GM18519 (cell line): ENCODE measurements around the gene ABHD17A.
A peak's percentile ranks its signal among the peaks of the same experiment; 100 is the strongest.

ENCODE experiments used
- ATAC-seq: cut with Tn5 transposase; IDR thresholded peaks from one replicate; pipeline ENCODE4 v1.9.1; 2021; ENCODE audit warnings: mild to moderate bottlenecking, moderate library complexity; ENCODE audit not compliant: unreplicated experiment, low FRiP score

The ABHD17A gene

GRCh38 chr19:1885398-1886119, at the start of gene ABHD17A:
Gene ABHD17A (minus strand): TSS chr19:1885496. CDS start chr19:1881566, 3,930 bp downstream.
- peak; percentile 42 for ATAC-seq

GRCh38 chr19:1933942-1934341, 48.6 kb upstream of the ABHD17A start:
- ATAC-seq, result no peak

DNA sequence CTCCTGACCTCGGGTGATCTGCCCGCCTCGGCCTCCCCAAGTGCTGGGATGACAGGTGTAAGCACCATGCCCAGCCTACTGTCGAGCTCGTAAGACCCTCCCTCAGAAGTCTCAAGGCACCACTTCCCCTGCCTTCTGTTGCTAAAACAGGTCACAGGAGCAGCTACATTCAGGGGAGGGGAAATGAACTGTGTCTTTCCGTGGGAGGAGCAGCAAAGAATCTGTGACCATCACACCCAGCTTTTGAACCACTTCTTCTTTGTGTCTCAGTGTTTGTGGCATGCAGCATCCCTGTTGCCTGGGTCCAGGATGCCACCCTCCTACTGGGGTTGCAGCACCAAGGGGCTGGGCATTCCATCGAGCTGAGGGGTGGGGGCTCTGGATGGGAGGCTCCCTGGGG, 47.9 kb upstream of the ABHD17A start:
- no peak for ATAC-seq

- no peak for ATAC-seq
Observed at GRCh38 chr19:1932395-1932794, 47.1 kb upstream of the ABHD17A start.

DNA sequence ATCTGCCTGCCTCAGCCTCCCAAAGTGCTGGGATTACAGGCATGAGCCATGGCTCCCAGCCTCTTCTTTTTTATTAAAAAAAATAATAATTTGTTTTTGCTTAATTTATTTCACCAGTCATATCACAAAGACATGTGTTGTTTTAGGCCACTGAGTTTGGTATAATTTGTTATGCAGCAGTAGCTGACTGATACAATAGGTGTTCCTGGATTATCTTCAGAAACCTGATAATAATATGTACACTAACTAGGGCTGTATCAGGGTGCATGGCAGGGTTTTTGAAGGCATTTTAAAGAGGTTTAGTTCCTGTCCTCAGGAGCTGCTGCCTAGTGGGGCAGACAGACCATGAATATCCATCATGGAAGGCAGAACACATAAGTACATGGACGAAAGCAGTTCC, 46.1 kb upstream of the ABHD17A start:
- ATAC-seq, result no peak

- ATAC-seq, result no peak
Observed at GRCh38 chr19:1929021-1929742, 43.9 kb upstream of the ABHD17A start.

DNA sequence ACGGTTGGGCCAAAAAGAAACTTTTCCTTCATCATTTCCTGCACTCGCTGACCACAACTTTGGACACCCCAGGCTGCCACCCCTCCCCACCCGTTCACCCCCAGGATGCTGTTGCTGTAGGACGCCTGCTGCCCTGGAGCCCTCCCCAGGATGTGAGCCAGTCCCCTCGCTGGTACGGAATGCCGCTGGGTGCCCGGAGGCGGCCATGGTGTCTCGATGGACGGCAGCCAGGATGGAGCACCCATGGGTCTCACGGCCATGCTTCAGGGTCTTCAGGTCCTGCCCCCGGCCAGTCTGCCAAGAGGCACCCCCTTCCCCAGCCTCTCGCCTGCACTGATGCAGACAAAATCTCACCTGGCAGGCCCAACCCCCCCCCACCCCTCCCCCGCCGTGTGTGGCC, 40.2 kb upstream of the ABHD17A start:
- no peak for ATAC-seq

- no peak for ATAC-seq
Observed at GRCh38 chr19:1924320-1924961, 39.1 kb upstream of the ABHD17A start.

DNA sequence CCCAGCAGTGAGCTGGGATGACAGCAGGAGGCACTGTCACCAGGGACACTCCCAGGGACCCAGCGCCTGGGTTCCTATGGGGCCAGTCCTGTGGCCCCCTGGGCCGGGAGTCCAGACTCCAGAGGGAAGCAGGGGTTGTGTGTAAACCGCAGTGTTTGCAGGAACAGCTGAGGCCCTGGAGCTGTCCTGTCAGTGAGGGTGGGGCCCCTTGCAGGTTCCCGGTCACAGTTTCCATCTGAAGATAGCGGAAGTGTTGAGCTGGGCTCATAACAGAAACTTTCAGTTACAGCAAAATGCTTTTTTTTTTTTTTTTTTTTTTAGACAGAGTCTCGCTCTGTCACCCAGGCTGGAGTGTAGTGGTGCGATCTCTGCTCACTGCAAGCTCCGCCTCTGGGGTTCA, 38.0 kb upstream of the ABHD17A start:
- ATAC-seq, result no peak

- no peak for ATAC-seq
Observed at GRCh38 chr19:1922803-1923202, 37.5 kb upstream of the ABHD17A start.

DNA sequence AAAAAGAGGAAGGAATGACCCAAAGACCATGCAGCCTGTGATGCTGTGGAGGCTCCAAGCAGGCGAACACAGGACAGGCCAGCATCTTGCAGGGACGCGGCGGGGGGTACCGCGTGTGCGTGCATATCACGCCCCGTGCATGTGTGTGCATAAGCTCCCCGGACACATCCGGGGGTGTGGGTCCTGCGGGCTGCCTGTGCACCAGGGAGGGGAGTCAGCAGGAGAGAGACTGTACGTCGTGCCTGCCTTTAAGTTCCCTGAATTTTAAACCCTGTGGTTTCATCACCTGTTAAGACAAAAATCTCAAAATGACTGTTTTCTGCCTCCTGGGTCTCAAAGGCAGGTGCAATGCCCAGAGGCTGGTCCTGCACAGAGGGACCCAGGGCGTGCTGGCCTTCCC, 36.5 kb upstream of the ABHD17A start:
- ATAC-seq, result no peak

- ATAC-seq, result no peak
Observed at GRCh38 chr19:1921326-1921725, 36.0 kb upstream of the ABHD17A start.

DNA sequence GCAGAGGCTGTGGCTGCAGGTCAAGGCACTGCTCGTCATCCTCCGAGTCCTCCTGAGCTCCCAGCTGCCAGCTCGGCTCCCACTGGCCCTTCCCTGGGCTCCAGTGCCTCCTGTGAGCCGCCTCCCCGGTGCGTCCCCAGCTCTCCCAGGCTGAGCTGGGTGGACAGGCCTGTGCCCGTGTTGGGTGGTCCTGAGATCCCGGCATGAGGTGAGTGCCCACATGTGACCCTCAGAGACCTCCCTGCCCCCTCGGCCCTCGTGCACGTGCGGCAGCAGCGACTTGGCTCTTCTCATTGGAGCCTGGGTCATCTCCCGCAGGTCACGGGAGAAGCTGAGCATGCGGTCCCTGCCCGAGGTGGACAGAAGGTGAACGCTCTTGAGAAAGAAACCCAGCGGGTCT, 35.3 kb upstream of the ABHD17A start:
- ATAC-seq, result no peak

DNA sequence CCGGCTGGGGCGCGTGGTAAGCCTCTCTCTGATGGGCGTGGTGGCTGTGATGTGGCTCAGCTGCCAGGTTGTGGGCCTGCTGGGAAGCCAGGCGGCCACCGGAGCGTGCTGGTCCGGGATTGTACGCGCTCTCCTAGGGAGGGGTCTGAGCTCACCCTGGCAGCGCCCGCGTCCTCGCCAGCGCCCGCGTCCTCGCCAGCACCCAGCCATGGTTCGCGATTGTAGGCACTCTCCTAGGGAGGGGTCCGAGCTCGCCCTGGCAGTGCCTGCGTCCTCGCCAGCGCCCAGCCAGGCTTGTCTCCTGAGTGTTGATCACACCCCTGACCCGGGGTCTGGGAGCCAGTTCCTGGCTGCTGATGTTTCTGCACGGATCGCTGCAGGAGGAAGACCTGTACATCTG, 33.7 kb upstream of the ABHD17A start:
- no peak for ATAC-seq

GRCh38 chr19:1917926-1918325, 32.6 kb upstream of the ABHD17A start:
- no peak for ATAC-seq

DNA sequence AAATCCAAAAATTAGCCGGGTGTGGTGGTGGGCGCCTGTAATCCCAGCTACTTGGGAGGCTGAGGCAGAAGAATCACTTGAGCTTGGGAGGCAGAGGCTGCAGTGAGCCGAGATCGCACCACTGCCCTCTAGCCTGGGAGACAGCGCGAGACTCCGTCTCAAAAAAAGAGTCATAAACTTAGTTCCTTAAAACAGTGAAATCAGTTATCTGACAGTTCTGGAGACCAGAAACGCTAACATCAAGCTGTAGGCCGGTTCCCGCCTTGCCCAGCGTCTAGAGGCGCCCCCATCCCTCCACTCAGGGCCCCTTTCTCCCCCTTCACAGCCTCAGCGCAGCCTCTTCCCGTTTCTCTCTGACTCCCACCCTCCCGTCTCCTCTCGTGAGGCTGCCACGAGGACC, 31.9 kb upstream of the ABHD17A start:
- no peak for ATAC-seq

DNA sequence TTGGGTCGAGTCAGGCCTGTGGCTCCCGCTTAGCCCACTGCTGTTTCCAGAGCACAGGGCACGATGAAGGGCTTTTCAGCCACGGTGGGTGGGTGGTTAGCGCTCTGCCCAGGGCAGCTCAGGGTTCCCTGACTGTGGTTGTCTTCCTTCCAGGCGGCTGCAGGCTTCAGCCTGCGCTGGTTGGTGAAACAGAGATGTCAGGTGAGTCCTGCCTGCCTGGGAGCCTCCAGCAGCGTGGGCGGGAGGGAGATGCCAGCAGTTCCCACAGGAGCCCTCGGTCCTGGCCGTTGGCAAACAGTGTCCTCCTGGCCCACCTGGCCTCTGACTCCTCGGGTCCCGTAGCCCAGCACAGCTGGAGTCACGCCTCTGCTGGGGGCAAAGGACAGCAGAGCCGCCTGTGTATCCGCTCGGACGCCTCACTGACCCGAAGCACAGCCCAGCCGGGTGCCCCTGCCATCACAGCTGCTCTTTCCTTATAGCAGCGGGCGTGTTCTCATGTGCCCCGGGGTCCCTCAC, 29.6 kb upstream of the ABHD17A start:
- no peak for ATAC-seq

DNA sequence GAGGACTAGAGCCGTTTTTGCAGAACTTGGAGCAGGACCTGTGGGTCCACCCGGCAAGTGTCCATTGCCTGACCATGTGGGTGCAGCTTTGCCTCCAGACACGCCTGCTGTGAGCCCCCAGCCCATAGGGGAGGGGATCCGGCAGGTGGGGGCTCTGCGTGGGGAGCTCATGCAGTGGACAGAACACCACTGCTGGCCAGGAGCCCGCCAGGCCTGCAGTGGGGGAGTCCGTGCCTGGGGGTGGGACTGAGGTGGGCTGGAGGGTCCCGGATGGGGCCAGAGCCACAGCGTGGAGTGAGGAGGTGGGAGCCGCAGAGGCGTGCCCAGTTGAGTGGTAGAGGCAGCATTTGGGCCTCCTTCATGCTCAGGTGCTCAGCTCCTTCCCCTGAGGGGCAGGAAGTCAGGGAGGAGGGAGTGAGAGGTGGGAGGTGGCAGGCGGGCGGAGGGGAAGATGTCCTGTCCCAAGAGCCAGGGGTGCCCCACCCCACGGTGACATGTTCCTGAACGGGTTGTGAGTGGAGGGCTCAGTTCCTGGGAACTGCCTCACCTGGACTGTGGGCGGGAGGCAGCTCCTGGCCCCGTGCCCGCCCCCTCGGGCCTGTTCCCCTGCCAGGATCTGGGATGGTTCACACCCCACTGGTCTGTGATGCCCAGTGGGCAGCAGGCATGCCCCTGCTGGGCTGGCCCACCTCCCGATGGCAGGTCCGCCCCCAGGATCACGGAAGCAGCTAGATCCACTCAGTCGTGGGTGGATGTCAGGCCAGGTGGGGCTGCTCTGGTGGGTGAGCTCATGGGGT, 28.7 kb upstream of the ABHD17A start:
- no peak for ATAC-seq

DNA sequence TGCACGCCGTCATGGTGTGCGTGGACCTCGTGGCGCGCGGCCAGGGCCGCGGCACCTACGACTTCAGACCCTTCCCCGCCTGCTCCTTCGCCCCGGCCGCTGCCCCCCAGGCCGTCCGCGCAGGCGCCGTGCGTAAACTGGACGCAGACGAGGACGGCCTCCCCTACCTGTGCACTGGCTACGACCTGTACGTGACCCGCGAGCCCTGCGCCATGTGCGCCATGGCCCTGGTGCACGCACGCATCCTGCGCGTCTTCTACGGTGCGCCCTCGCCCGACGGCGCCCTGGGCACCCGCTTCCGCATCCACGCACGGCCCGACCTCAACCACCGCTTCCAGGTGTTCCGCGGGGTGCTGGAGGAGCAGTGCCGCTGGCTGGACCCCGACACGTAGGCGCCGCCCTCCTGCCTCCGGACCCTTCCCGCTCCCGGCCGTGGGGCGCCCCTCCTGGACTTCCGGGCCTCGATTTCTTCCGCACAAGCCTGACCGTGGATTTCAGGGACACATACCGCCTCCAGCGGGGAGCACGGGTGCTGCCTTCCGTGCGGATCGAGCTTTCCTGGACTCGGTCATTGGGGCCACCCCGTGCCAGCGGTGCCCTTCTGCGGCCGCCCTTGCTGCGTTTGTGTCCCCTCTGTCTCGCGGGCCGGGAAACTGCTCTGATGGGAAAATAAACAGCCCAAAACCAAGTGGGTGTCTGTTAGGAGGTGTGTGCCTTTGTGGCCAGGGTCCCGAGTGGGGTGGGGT, 27.6 kb upstream of the ABHD17A start:
- no peak for ATAC-seq

GRCh38 chr19:1911995-1912394, 26.7 kb upstream of the ABHD17A start:
- ATAC-seq, result no peak
